Memory B cell (primary cell): ENCODE data around the gene HEXIM1.
A peak's percentile ranks its signal among the peaks of the same experiment; 100 is the strongest.
"Not testable (repeated sequence)": the region's sequence is repeated elsewhere in the genome, so short reads cannot be mapped to it uniquely, and the experiment has no call there.

Source experiments
- ATAC-seq: fragments of 150-1000 bp; cut with Tn5 transposase; 2 replicates; pipeline ENCODE4 v1.10.0; 2021; ENCODE audit warnings: low read depth, mild to moderate bottlenecking, moderate library complexity
- DNase-seq, 2 donors: peaks; one replicate each; pipeline ENCODE4 v3.0.0; 2022; ENCODE audit warnings: low spot score in 2 of 2
- H3K27ac Mint-ChIP-seq: one replicate; pipeline ENCODE4 v1.8.0; 2022; ENCODE audit warnings: mild to moderate bottlenecking, moderate library complexity, mixed read lengths
- H3K27me3 Mint-ChIP-seq: one replicate; pipeline ENCODE4 v1.8.0; 2022; ENCODE audit warnings: mixed read lengths
- H3K36me3 Mint-ChIP-seq: one replicate; pipeline ENCODE4 v1.8.0; 2022; ENCODE audit warnings: mild to moderate bottlenecking, mixed read lengths
- H3K4me1 Mint-ChIP-seq: one replicate; pipeline ENCODE4 v1.8.0; 2022; ENCODE audit warnings: mixed read lengths
- H3K4me3 Mint-ChIP-seq: one replicate; pipeline ENCODE4 v1.8.0; 2022; ENCODE audit warnings: mild to moderate bottlenecking, moderate library complexity, mixed read lengths
- H3K9me3 Mint-ChIP-seq: one replicate; pipeline ENCODE4 v1.8.0; 2022; ENCODE audit warnings: mixed read lengths

Gene HEXIM1

GRCh38 chr17:45118691-45119090 is 29.6 kb upstream of the HEXIM1 start:
- Mint-ChIP-seq H3K9me3 (no peaks in the 10 kb centered on the region), H3K27ac (no peak overlapping the region), H3K36me3 (no peaks in the 10 kb centered on the region), H3K4me1 (no peaks in the 10 kb centered on the region), H3K27me3 (peaks cover 9% of the 10 kb centered on the region), H3K4me3 (no peak overlapping the region)
- no peak for ATAC-seq
- no peak for DNase-seq

- H3K36me3 Mint-ChIP-seq, result no peaks in the 10 kb centered on the region
- H3K9me3 Mint-ChIP-seq, result no peaks in the 10 kb centered on the region
- no peak for DNase-seq
- no peak overlapping the region for H3K27ac Mint-ChIP-seq
- peaks cover 9% of the 10 kb centered on the region for H3K27me3 Mint-ChIP-seq
- H3K4me3 Mint-ChIP-seq, result no peak overlapping the region
- no peak for ATAC-seq
- H3K4me1 Mint-ChIP-seq, result no peaks in the 10 kb centered on the region
Measured at GRCh38 chr17:45119964-45120363, 28.3 kb upstream of the HEXIM1 start.

GRCh38 chr17:45120558-45120957 is 27.7 kb upstream of the HEXIM1 start:
- Mint-ChIP-seq H3K4me1 (no peaks in the 10 kb centered on the region), H3K27ac (no peak overlapping the region), H3K36me3 (no peaks in the 10 kb centered on the region), H3K9me3 (no peaks in the 10 kb centered on the region), H3K27me3 (peaks cover 9% of the 10 kb centered on the region), H3K4me3 (no peak overlapping the region)
- no peak for DNase-seq
- no peak for ATAC-seq

- H3K27ac Mint-ChIP-seq, result no peak overlapping the region
- ATAC-seq (no peak), DNase-seq (no peak)
- no peaks in the 10 kb centered on the region for H3K9me3 Mint-ChIP-seq
- no peaks in the 10 kb centered on the region for H3K4me1 Mint-ChIP-seq
- no peak overlapping the region for H3K4me3 Mint-ChIP-seq
- H3K36me3 Mint-ChIP-seq, result no peaks in the 10 kb centered on the region
- peaks cover 7% of the 10 kb centered on the region for H3K27me3 Mint-ChIP-seq
Measured at GRCh38 chr17:45121055-45121454, 27.2 kb upstream of the HEXIM1 start.

GRCh38 chr17:45123076-45123770 is 25.1 kb upstream of the HEXIM1 start:
- Mint-ChIP-seq H3K4me3 (no peak overlapping the region), H3K4me1 (no peaks in the 10 kb centered on the region), H3K27me3 (peaks cover 4% of the 10 kb centered on the region), H3K27ac (no peak overlapping the region), H3K36me3 (no peaks in the 10 kb centered on the region), H3K9me3 (no peaks in the 10 kb centered on the region)
- ATAC-seq (no peak), DNase-seq (no peak)

- H3K4me3 Mint-ChIP-seq, result no peak overlapping the region
- DNase-seq (no peak), ATAC-seq (peak; percentile 17)
- no peaks in the 10 kb centered on the region for H3K36me3 Mint-ChIP-seq
- no peak overlapping the region for H3K27ac Mint-ChIP-seq
- no peaks in the 10 kb centered on the region for H3K4me1 Mint-ChIP-seq
- peaks cover 4% of the 10 kb centered on the region for H3K27me3 Mint-ChIP-seq
- H3K9me3 Mint-ChIP-seq, result no peaks in the 10 kb centered on the region
Measured at GRCh38 chr17:45123930-45124796, 24.1 kb upstream of the HEXIM1 start.

- not testable (repeated sequence) for DNase-seq, H3K27ac Mint-ChIP-seq, ATAC-seq, H3K4me3 Mint-ChIP-seq, H3K27me3 Mint-ChIP-seq, H3K36me3 Mint-ChIP-seq, H3K4me1 Mint-ChIP-seq, H3K9me3 Mint-ChIP-seq
Measured at GRCh38 chr17:45124797-45125122, 23.5 kb upstream of the HEXIM1 start.

- no peak for ATAC-seq
- Mint-ChIP-seq H3K9me3 (no peaks in the 10 kb centered on the region), H3K27me3 (peaks cover 5% of the 10 kb centered on the region), H3K36me3 (no peaks in the 10 kb centered on the region), H3K4me3 (no peak overlapping the region), H3K27ac (no peak overlapping the region), H3K4me1 (no peaks in the 10 kb centered on the region)
- no peak for DNase-seq
Measured at GRCh38 chr17:45125509-45125908, 22.8 kb upstream of the HEXIM1 start.

- no peak overlapping the region for H3K27ac Mint-ChIP-seq
- no peak overlapping the region for H3K4me3 Mint-ChIP-seq
Measured at GRCh38 chr17:45127207-45127547, 21.1 kb upstream of the HEXIM1 start.

GRCh38 chr17:45127548-45128300 is 20.6 kb upstream of the HEXIM1 start:
- H3K4me1 Mint-ChIP-seq, result no peaks in the 10 kb centered on the region
- H3K9me3 Mint-ChIP-seq, result no peaks in the 10 kb centered on the region
- no peak overlapping the region for H3K27ac Mint-ChIP-seq
- peaks cover 2% of the 10 kb centered on the region for H3K27me3 Mint-ChIP-seq
- ATAC-seq (no peak), DNase-seq (no peak)
- no peaks in the 10 kb centered on the region for H3K36me3 Mint-ChIP-seq
- no peak overlapping the region for H3K4me3 Mint-ChIP-seq

More at GRCh38 chr17:45127207-45127547, 21.1 kb upstream of the HEXIM1 start:
- no peak for ATAC-seq
- Mint-ChIP-seq H3K27me3 (peaks cover 2% of the 10 kb centered on the region), H3K4me1 (no peaks in the 10 kb centered on the region), H3K9me3 (no peaks in the 10 kb centered on the region), H3K36me3 (no peaks in the 10 kb centered on the region)
- DNase-seq, result no peak

- ATAC-seq (no peak), DNase-seq (no peak)
- no peaks in the 10 kb centered on the region for H3K36me3 Mint-ChIP-seq
- H3K9me3 Mint-ChIP-seq, result no peaks in the 10 kb centered on the region
- no peaks in the 10 kb centered on the region for H3K4me1 Mint-ChIP-seq
- H3K4me3 Mint-ChIP-seq, result no peak overlapping the region
- peaks cover 2% of the 10 kb centered on the region for H3K27me3 Mint-ChIP-seq
- no peak overlapping the region for H3K27ac Mint-ChIP-seq
Measured at GRCh38 chr17:45128331-45128730, 19.9 kb upstream of the HEXIM1 start.

GRCh38 chr17:45128989-45129388 is 19.3 kb upstream of the HEXIM1 start:
- Mint-ChIP-seq H3K27ac (no peak overlapping the region), H3K4me3 (no peak overlapping the region), H3K9me3 (no peaks in the 10 kb centered on the region), H3K27me3 (peaks cover 2% of the 10 kb centered on the region), H3K36me3 (no peaks in the 10 kb centered on the region), H3K4me1 (peaks cover 3% of the 10 kb centered on the region)
- DNase-seq, result no peak
- ATAC-seq, result no peak

- Mint-ChIP-seq H3K9me3 (no peaks in the 10 kb centered on the region), H3K4me3 (no peak overlapping the region), H3K4me1 (peaks cover 3% of the 10 kb centered on the region), H3K27ac (no peak overlapping the region), H3K36me3 (no peaks in the 10 kb centered on the region), H3K27me3 (peaks cover 2% of the 10 kb centered on the region)
- DNase-seq (no peak), ATAC-seq (no peak)
Measured at GRCh38 chr17:45129426-45129939, 18.8 kb upstream of the HEXIM1 start.
